H1 (cell line): ENCODE results near the gene CDH26. TPM values are rescaled to one million over a fixed set of nuclear protein-coding genes. Genes with fewer than 3 reads are reported as not detected.
"Not testable (repeated sequence)": the region's sequence is repeated elsewhere in the genome, so short reads cannot be mapped to it uniquely, and the experiment has no call there.

ENCODE experiments used
- CTCF ChIA-PET: fragments of 300-600 bp; sonication (Branson Sonifier 250); formaldehyde crosslinking; loops from one replicate; lab custom pipeline; 2021; ENCODE audit not compliant: partially characterized antibody; lab: Charles Lee
- POLR2A ChIA-PET: fragments of 300-600 bp; sonication (Branson Sonifier 250); formaldehyde crosslinking; loops from one replicate; lab custom pipeline; 2021; ENCODE audit warnings: inconsistent platforms; ENCODE audit not compliant: partially characterized antibody; lab: Charles Lee
- DNase-seq, 2 experiments: peaks; one replicate each; pipeline versions ENCODE4 v3.0.0 to v3.0.0-alpha.2; 2010 to 2022; ENCODE audit warnings: low spot score in 2 of 2, low read depth in 1 of 2, mixed read lengths in 1 of 2
- FAIRE-seq: peaks from 2 replicates; lab custom pipeline; 2011; peaks lifted over from hg19 to GRCh38; lab: Jason Lieb, UNC
- H2AFZ ChIP-seq: 2 replicates; pipeline ENCODE4 v1.8.1; 2012; ENCODE audit warnings: low read length, inconsistent platforms
- H2AK5ac ChIP-seq: 2 replicates; pipeline ENCODE4 v1.6.1; 2013; ENCODE audit warnings: low read depth, low read length
- H2BK120ac ChIP-seq: replicated peaks from 2 replicates; pipeline ENCODE3; 2013; ENCODE audit warnings: low read depth, low read length, inconsistent platforms
- H2BK12ac ChIP-seq: 2 replicates; pipeline ENCODE4 v1.6.1; 2013; ENCODE audit warnings: low read depth, low read length
- H2BK15ac ChIP-seq: 2 replicates; pipeline ENCODE4 v1.6.1; 2013; ENCODE audit warnings: low read length
- H2BK20ac ChIP-seq: 2 replicates; pipeline ENCODE4 v1.6.1; 2013; ENCODE audit warnings: low read length
- H2BK5ac ChIP-seq: 2 replicates; pipeline ENCODE4 v1.6.1; 2013; ENCODE audit warnings: low read depth, low read length
- H3K14ac ChIP-seq: 2 replicates; pipeline ENCODE4 v1.6.1; 2013; ENCODE audit warnings: inconsistent platforms; ENCODE audit not compliant: insufficient read length
- H3K18ac ChIP-seq: 2 replicates; pipeline ENCODE4 v1.6.1; 2013; ENCODE audit warnings: low read length; ENCODE audit errors: extremely low read depth
- H3K23ac ChIP-seq: 2 replicates; pipeline ENCODE4 v1.6.1; 2013; ENCODE audit warnings: inconsistent platforms; ENCODE audit not compliant: insufficient read length
- H3K23me2 ChIP-seq: 2 replicates; pipeline ENCODE4 v1.6.1; 2013; ENCODE audit warnings: low read depth, low read length
- H3K27ac ChIP-seq: 2 replicates; pipeline ENCODE4 v1.6.1; 2011; ENCODE audit warnings: low read depth, low read length, inconsistent platforms
- H3K27me3 ChIP-seq, 4 experiments: replicated peaks in 1 of 4; 1 replicate in 1 of 4; 2 replicates in 3 of 4; pipeline versions ENCODE4 v1.6.1 to v1.8.1; 2011 to 2013; ENCODE audit warnings: low read length in 3 of 4, mild to moderate bottlenecking in 3 of 4, inconsistent platforms in 2 of 4, mixed read lengths in 2 of 4, moderate library complexity in 1 of 4; ENCODE audit not compliant: control insufficient read depth in 3 of 4, insufficient read depth in 3 of 4; ENCODE audit errors: extremely low read depth in 1 of 4
- H3K36me3 ChIP-seq, 4 experiments: 2 replicates each; pipeline versions ENCODE4 v1.6.1 to v1.8.1; 2011 to 2013; ENCODE audit warnings: mild to moderate bottlenecking in 4 of 4, low read length in 3 of 4, moderate library complexity in 2 of 4, control low read depth in 1 of 4, inconsistent platforms in 1 of 4; ENCODE audit not compliant: insufficient read depth in 4 of 4, control insufficient read depth in 2 of 4
- H3K4ac ChIP-seq: replicated peaks from 2 replicates; pipeline ENCODE3; 2013; ENCODE audit warnings: low read length, low read depth, mixed read lengths, inconsistent platforms; ENCODE audit not compliant: insufficient read length
- H3K4me1 ChIP-seq, 4 experiments: replicated peaks in 1 of 4; 1 replicate in 1 of 4; 2 replicates in 3 of 4; pipeline versions ENCODE4 v1.6.1 to v1.8.1; 2011 to 2013; ENCODE audit warnings: low read length in 3 of 4, inconsistent platforms in 2 of 4, mixed read lengths in 1 of 4; ENCODE audit not compliant: insufficient read depth in 4 of 4, control insufficient read depth in 3 of 4
- H3K4me2 ChIP-seq, 2 experiments: 2 replicates each; pipeline versions ENCODE4 v1.6.1 to v1.8.1; 2011 to 2013; ENCODE audit warnings: low read depth in 2 of 2, low read length in 2 of 2, control low read depth in 1 of 2, inconsistent platforms in 1 of 2, mild to moderate bottlenecking in 1 of 2; ENCODE audit not compliant: insufficient read depth in 1 of 2
- H3K4me3 ChIP-seq, 4 experiments: fragments of 200-600, 300-600 bp in 1 of 4; sonication (generic), shearing (Covaris generic), sonication (Bioruptor Twin) in 1 of 4; 2 replicates each; pipeline versions ENCODE4 v1.5.1 to v1.8.1; 2011 to 2016; ENCODE audit warnings: low read length in 4 of 4, low read depth in 3 of 4, control low read depth in 2 of 4, inconsistent platforms in 2 of 4, mild to moderate bottlenecking in 2 of 4, mixed read lengths in 1 of 4, moderate library complexity in 1 of 4; ENCODE audit not compliant: insufficient read depth in 2 of 4; ENCODE audit errors: extremely low read depth in 1 of 4
- H3K56ac ChIP-seq: replicated peaks from 2 replicates; pipeline ENCODE3; 2013; ENCODE audit warnings: low read depth, mild to moderate bottlenecking, mixed read lengths, low read length, inconsistent platforms; ENCODE audit not compliant: insufficient read length
- H3K79me1 ChIP-seq: 2 replicates; pipeline ENCODE4 v1.6.1; 2013; ENCODE audit warnings: low read depth, low read length, control low read depth
- H3K79me2 ChIP-seq, 2 experiments: 2 replicates each; pipeline versions ENCODE4 v1.6.1 to v1.8.1; 2012 to 2013; ENCODE audit warnings: low read length in 2 of 2, mild to moderate bottlenecking in 2 of 2, inconsistent platforms in 1 of 2; ENCODE audit not compliant: insufficient read depth in 2 of 2, control insufficient read depth in 1 of 2
- H3K9ac ChIP-seq, 4 experiments: replicated peaks in 1 of 4; 1 replicate in 1 of 4; 2 replicates in 3 of 4; pipeline versions ENCODE4 v1.6.1 to v1.8.1; 2011 to 2013; ENCODE audit warnings: low read depth in 3 of 4, low read length in 3 of 4, control low read depth in 2 of 4, mild to moderate bottlenecking in 2 of 4, moderate library complexity in 2 of 4, inconsistent platforms in 1 of 4; ENCODE audit errors: extremely low read depth in 1 of 4
- H3K9me3 ChIP-seq, 2 experiments: 2 replicates each; pipeline versions ENCODE4 v1.6.1 to v1.8.1; 2012 to 2013; ENCODE audit warnings: mild to moderate bottlenecking in 2 of 2, moderate library complexity in 2 of 2, control low read depth in 1 of 2, inconsistent platforms in 1 of 2, low read depth in 1 of 2, low read length in 1 of 2, mixed read lengths in 1 of 2; ENCODE audit not compliant: insufficient read depth in 2 of 2
- H4K20me1 ChIP-seq, 2 experiments: replicated peaks in 1 of 2; 2 replicates each; pipeline versions ENCODE3 to v1.8.1; 2011 to 2013; ENCODE audit warnings: inconsistent platforms in 2 of 2, low read length in 2 of 2, mild to moderate bottlenecking in 1 of 2; ENCODE audit not compliant: insufficient read depth in 2 of 2, control insufficient read depth in 1 of 2
- H4K5ac ChIP-seq: 2 replicates; pipeline ENCODE4 v1.6.1; 2013; ENCODE audit warnings: low read length, low read depth, mixed read lengths, inconsistent platforms; ENCODE audit not compliant: insufficient read length
- H4K8ac ChIP-seq: 2 replicates; pipeline ENCODE4 v1.8.0; 2013; ENCODE audit warnings: mild to moderate bottlenecking, moderate library complexity, low read length, inconsistent platforms; ENCODE audit not compliant: insufficient read depth; ENCODE audit errors: extremely low read depth
- H4K91ac ChIP-seq: replicated peaks from 2 replicates; pipeline ENCODE3; 2013; ENCODE audit warnings: low read length, mixed read lengths, inconsistent platforms; ENCODE audit not compliant: insufficient read length
- KDM1A ChIP-seq: fragments of 200-600, 300-600 bp; sonication (generic); IDR thresholded peaks from 2 replicates; pipeline ENCODE4 v1.7.1; 2016; ENCODE audit warnings: mild to moderate bottlenecking, low read length, borderline replicate concordance
- POLR2A ChIP-seq, 2 experiments: IDR thresholded peaks; 1 replicate in 1 of 2; 2 replicates in 1 of 2; pipeline ENCODE4 v1.6.1; 2011; ENCODE audit warnings: low read depth in 2 of 2, low read length in 2 of 2, mild to moderate bottlenecking in 2 of 2; ENCODE audit errors: control extremely low read depth in 1 of 2
- POU5F1 ChIP-seq: IDR thresholded peaks from 2 replicates; pipeline ENCODE4 v1.6.1; 2011; ENCODE audit warnings: low read depth, mild to moderate bottlenecking, low read length, moderate library complexity
- SP2 ChIP-seq: IDR thresholded peaks from 2 replicates; pipeline ENCODE4 v1.6.1; 2012; ENCODE audit warnings: mild to moderate bottlenecking, low read length, inconsistent platforms
- SP4 ChIP-seq: IDR thresholded peaks from 2 replicates; pipeline ENCODE4 v1.6.1; 2012; ENCODE audit warnings: low read length, inconsistent platforms
- WGBS, 2 experiments: shearing (Covaris generic) in 1 of 2; methylation state at CpG; one replicate each; pipeline versions ENCODE4 v1.1.6 to v1.1.7; 2013 to 2015; ENCODE audit warnings: low lambda C conversion rate in 2 of 2, mixed read lengths in 2 of 2, inconsistent platforms in 1 of 2, low coverage in 1 of 2, missing lambda C conversion rate in 1 of 2; ENCODE audit not compliant: insufficient replicate concordance in 2 of 2, insufficient coverage in 1 of 2, insufficient read length in 1 of 2; ENCODE audit errors: extremely low coverage in 1 of 2, missing lambda C conversion rate in 1 of 2; 5-methylcytosine and 5-hydroxymethylcytosine counted together
- polyA plus RNA-seq, 7 experiments: library from polyadenylated mRNA; depleted of rRNA in 3 of 7; stranded (reverse) in 5 of 7; unstranded in 2 of 7; fragments of >200 nt in 5 of 7; fragments of 200-250 nt in 2 of 7; gene quantifications; 1 replicate in 5 of 7; 2 replicates in 1 of 7; 4 replicates in 1 of 7; pipeline versions ENCODE4 v1.2.1 to v1.2.3, GENCODE V29; 2011 to 2013; ENCODE audit warnings: missing spikeins in 2 of 7, mixed read lengths in 2 of 7
- total RNA-seq: library from RNA; stranded (reverse); fragmentation: NEBNext Ultra II Directional; extraction: Animal tissue kit (Norgen Biotek cat#: 25700); gene quantifications from 2 replicates; pipeline ENCODE4 v1.2.1, GENCODE V29; 2021

CDH26 gene
- total and polyA plus RNA-seq, 2 of the 8 experiments (the other 6 are each of a cell fraction or from before 2014, with no cell fraction given), result 1.5 to 1.7 TPM

GRCh38 chr20:60040471-60041162, 82.4 kb downstream of the CDH26 start (continued):
- TF ChIP-seq KDM1A (no peak), POU5F1 (no peak), SP2 (no peak), POLR2A (IDR thresholded peaks at IDR 0.05; ENCODE audit: control extremely low read depth in 1 of 2, low read depth in 2 of 2, low read length in 2 of 2) (no peak), SP4 (no peak)
- TF ChIP-seq, all 59 proteins: peak for 0

- H3K9ac ChIP-seq, H3K27ac ChIP-seq, H3K18ac ChIP-seq, H3K79me1 ChIP-seq, H3K14ac ChIP-seq, H2BK15ac ChIP-seq, H2BK12ac ChIP-seq, H3K4ac ChIP-seq, H3K36me3 ChIP-seq, H3K9me3 ChIP-seq, H3K23me2 ChIP-seq, H2BK120ac ChIP-seq, H4K8ac ChIP-seq, H3K27me3 ChIP-seq, POLR2A ChIA-PET, H2BK20ac ChIP-seq, H3K4me2 ChIP-seq, H2AFZ ChIP-seq, FAIRE-seq, H4K20me1 ChIP-seq, H4K5ac ChIP-seq, H3K79me2 ChIP-seq, H3K56ac ChIP-seq, H2BK5ac ChIP-seq, H2AK5ac ChIP-seq, H3K4me1 ChIP-seq, H4K91ac ChIP-seq, H3K23ac ChIP-seq, H3K4me3 ChIP-seq: not testable (repeated sequence)
- peak in 1 of 2 experiments; percentile 37 for DNase-seq
- 74% methylated on average over 7 of the region's 8 CpGs; no CpG with 5 or more reads in 1 of the 2 experiments for WGBS, 2 experiments
- CTCF ChIA-PET, result interaction anchor here (1.2 kb wide), 1 partner anchor 16 kb away, joined by 7 read pairs; no protein-coding TSS in a partner anchor
Measured at GRCh38 chr20:60041436-60042165, 83.4 kb downstream of the CDH26 start.
